Measurements from ENCODE around the gene KCNAB2. TPM values are rescaled to one million over a fixed set of nuclear protein-coding genes. Genes with fewer than 3 reads are reported as not detected.

Gene KCNAB2
- total RNA-seq, 1 experiment from 2014 or later: 11.0 TPM

DNA sequence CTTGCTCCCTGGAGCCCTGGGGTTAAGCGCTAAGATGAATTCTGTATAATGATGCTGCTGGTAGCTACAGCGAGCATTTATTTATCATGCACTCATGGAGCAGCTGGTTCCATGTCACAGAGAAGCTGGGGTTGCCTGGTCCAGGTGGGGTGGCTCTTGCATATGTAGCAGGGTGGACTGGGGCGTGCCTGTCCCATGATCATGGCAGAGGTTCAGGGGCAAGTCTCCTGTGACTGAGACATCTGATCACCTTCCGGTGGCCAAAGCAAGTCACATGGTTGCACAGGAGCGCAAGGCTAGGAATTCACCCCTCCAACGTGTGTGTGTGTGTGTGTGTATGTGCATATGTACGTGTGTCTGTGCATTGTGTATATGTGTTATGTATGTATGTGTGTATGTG, 15.6 kb upstream of the KCNAB2 start:
- no peaks in the 10 kb centered on the region for H3K9me3 Mint-ChIP-seq (ENCODE audit: unreplicated experiment)
- intact Hi-C loops (cut with micrococcal nuclease; ENCODE audit: unreplicated experiment): no loop called here
- H3K27me3 ChIP-seq (replicated peaks; ENCODE audit: control insufficient read depth, insufficient read depth, low read length): no peaks in the 10 kb centered on the region
- H3K9me3 ChIP-seq: no peaks in the 10 kb centered on the region
- no peaks in the 10 kb centered on the region for H3K36me3 Mint-ChIP-seq (ENCODE audit: insufficient read depth, unreplicated experiment)
- H3K36me3 ChIP-seq (ENCODE audit: control insufficient read depth, insufficient read depth, low read length): no peaks in the 10 kb centered on the region
- ChIA-PET POLR2A (no interaction called here), CTCF (no interaction called here)
- peaks cover 2% of the 10 kb centered on the region for H3K4me1 Mint-ChIP-seq (ENCODE audit: low read depth, unreplicated experiment)
- peaks cover 6% of the 10 kb centered on the region for H3K4me1 ChIP-seq
- no peak overlapping the region for H3K27ac Mint-ChIP-seq (ENCODE audit: unreplicated experiment)
- TF ChIP-seq, protein P1, sequence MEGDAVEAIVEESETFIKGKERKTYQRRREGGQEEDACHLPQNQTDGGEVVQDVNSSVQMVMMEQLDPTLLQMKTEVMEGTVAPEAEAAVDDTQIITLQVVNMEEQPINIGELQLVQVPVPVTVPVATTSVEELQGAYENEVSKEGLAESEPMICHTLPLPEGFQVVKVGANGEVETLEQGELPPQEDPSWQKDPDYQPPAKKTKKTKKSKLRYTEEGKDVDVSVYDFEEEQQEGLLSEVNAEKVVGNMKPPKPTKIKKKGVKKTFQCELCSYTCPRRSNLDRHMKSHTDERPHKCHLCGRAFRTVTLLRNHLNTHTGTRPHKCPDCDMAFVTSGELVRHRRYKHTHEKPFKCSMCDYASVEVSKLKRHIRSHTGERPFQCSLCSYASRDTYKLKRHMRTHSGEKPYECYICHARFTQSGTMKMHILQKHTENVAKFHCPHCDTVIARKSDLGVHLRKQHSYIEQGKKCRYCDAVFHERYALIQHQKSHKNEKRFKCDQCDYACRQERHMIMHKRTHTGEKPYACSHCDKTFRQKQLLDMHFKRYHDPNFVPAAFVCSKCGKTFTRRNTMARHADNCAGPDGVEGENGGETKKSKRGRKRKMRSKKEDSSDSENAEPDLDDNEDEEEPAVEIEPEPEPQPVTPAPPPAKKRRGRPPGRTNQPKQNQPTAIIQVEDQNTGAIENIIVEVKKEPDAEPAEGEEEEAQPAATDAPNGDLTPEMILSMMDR (IDR thresholded peaks at IDR 0.05; ENCODE audit: insufficient read depth in 1 of 2, low read depth in 1 of 2, low read length in 1 of 2, severe bottlenecking in 1 of 2, unreplicated experiment in 1 of 2): no peak
- no peak overlapping the region for H3K4me3 Mint-ChIP-seq (ENCODE audit: unreplicated experiment)
- no peak for DNase-seq
- H3K4me3 ChIP-seq (ENCODE audit: low read depth, low read length): no peak overlapping the region
- no peaks in the 10 kb centered on the region for H3K27me3 Mint-ChIP-seq (ENCODE audit: insufficient read depth, unreplicated experiment)
- BruUV-seq (replicated peaks): no TSS peak

DNA sequence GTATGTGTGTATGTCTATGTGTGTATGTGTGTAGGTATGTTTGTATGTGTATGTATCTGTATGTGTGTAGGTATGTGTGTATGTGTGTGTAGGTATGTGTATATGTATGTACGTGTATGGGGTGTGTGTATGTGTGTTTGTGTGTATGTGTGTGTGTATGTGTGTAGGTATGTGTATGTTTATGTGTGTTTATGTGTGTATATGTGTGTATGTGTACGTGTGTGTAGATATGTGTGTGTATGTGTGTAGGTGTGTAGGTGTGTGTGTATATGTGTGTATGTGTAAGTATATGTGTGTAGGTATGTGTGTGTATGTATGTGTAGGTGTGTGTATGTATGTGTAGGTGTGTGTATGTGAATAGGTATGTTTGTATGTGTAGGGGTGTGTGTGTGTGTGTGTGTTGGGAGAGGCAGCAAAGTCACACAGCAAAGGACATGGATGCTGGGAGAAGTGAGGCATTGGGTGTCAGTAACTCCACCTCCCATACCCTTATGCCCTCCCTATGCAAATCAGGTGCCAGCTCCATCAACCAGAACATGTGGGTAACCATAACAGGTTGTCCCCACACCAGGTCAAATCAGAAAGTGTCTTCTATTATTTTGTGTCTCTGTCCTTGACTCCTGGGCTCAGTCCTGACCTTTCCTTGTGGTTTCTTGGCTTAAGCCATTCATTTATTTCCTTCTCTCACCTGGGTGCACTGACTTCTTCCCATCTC, 15.0 kb upstream of the KCNAB2 start:
- Histone ChIP-seq H3K27me3 (replicated peaks; ENCODE audit: control insufficient read depth, insufficient read depth, low read length) (no peaks in the 10 kb centered on the region), H3K4me3 (ENCODE audit: low read depth, low read length) (no peak overlapping the region), H3K4me1 (0 out of 2 replicates have a peak, but pooled peaks cover 4% of the 10 kb centered on the region), H3K9me3 (no peaks in the 10 kb centered on the region), H3K36me3 (ENCODE audit: control insufficient read depth, insufficient read depth, low read length) (no peaks in the 10 kb centered on the region)
- DNase-seq: no peak
- no peaks in the 10 kb centered on the region for H3K27me3 Mint-ChIP-seq (ENCODE audit: insufficient read depth, unreplicated experiment)
- no peaks in the 10 kb centered on the region for H3K9me3 Mint-ChIP-seq (ENCODE audit: unreplicated experiment)
- TF ChIP-seq, protein P1 (IDR thresholded peaks at IDR 0.05; ENCODE audit: insufficient read depth in 1 of 2, low read depth in 1 of 2, low read length in 1 of 2, severe bottlenecking in 1 of 2, unreplicated experiment in 1 of 2): no peak
- no peaks in the 10 kb centered on the region for H3K4me1 Mint-ChIP-seq (ENCODE audit: low read depth, unreplicated experiment)
- H3K4me3 Mint-ChIP-seq (ENCODE audit: unreplicated experiment): no peak overlapping the region
- BruUV-seq (replicated peaks): no TSS peak
- H3K27ac Mint-ChIP-seq (ENCODE audit: unreplicated experiment): no peak overlapping the region
- ChIA-PET CTCF (no interaction called here), POLR2A (no interaction called here)
- peaks cover 1% of the 10 kb centered on the region for H3K36me3 Mint-ChIP-seq (ENCODE audit: insufficient read depth, unreplicated experiment)
- intact Hi-C loops (cut with micrococcal nuclease; ENCODE audit: unreplicated experiment): no loop called here

DNA sequence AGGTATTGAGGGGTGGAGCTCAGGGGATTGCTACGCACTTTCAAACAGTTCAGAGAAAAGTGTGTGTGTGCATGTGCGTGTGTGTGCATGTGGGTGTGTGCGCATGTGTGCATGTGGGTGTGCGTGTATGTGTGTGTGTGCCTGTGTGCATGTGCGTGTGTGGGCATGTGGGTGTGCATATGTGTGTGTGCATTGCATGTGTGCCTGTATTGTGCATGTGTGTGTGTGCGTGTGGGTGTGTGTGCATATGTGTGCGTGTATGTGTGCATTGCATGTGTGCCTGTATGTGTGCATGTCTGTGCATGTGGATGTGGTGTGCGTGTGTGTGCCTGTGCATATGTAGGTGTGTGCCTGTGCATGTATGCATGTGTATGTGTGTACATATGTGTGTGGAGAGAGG, 12.6 kb upstream of the KCNAB2 start:
- no peak overlapping the region for H3K4me3 ChIP-seq (ENCODE audit: low read depth, low read length)
- Mint-ChIP-seq H3K4me3 (ENCODE audit: unreplicated experiment) (no peak overlapping the region), H3K4me1 (ENCODE audit: low read depth, unreplicated experiment) (no peaks in the 10 kb centered on the region), H3K27ac (ENCODE audit: unreplicated experiment) (no peak overlapping the region), H3K27me3 (ENCODE audit: insufficient read depth, unreplicated experiment) (no peaks in the 10 kb centered on the region), H3K9me3 (ENCODE audit: unreplicated experiment) (no peaks in the 10 kb centered on the region), H3K36me3 (ENCODE audit: insufficient read depth, unreplicated experiment) (peaks cover 5% of the 10 kb centered on the region)
- no peaks in the 10 kb centered on the region for H3K9me3 ChIP-seq
- intact Hi-C loops (cut with micrococcal nuclease; ENCODE audit: unreplicated experiment): no loop called here
- H3K36me3 ChIP-seq (ENCODE audit: control insufficient read depth, insufficient read depth, low read length): no peaks in the 10 kb centered on the region
- no peaks in the 10 kb centered on the region for H3K27me3 ChIP-seq (replicated peaks; ENCODE audit: control insufficient read depth, insufficient read depth, low read length)
- BruUV-seq (replicated peaks): no TSS peak
- ChIA-PET CTCF (interaction anchor here (1.0 to 1.2 kb wide), 2 partner anchors 11 to 24 kb away, joined by 3 read pairs; no protein-coding TSS in a partner anchor), POLR2A (no interaction called here)
- TF ChIP-seq, protein P1 (IDR thresholded peaks at IDR 0.05; ENCODE audit: insufficient read depth in 1 of 2, low read depth in 1 of 2, low read length in 1 of 2, severe bottlenecking in 1 of 2, unreplicated experiment in 1 of 2): no peak
- DNase-seq: no peak
- no peaks in the 10 kb centered on the region for H3K4me1 ChIP-seq
